A172 (cell line): ENCODE data around the gene KLHL21. TPM values are rescaled to one million over a fixed set of nuclear protein-coding genes. Genes with fewer than 3 reads are reported as not detected.
A peak's percentile ranks its signal among the peaks of the same experiment; 100 is the strongest.

Experiments
- DNase-seq: peaks from one replicate; pipeline ENCODE4 v3.0.0-alpha.2; 2015; ENCODE audit warnings: low spot score
- total RNA-seq: library from RNA; depleted of rRNA; stranded (reverse); fragments of >200 nt; shearing (Covaris generic); gene quantifications from 2 replicates; pipeline ENCODE4 v1.2.3, GENCODE V29; 2014; rRNA removed

The KLHL21 gene
- total RNA-seq, 1 experiment from 2014 or later, result 18.2 TPM

- DNase-seq, result peak; percentile 66
Observed at GRCh38 chr1:6554031-6554906, 48.4 kb downstream of the KLHL21 start, which contains the start of gene NOL9. NOL9 (minus strand) TSS chr1:6554513; CDS start chr1:6554502, 11 bp downstream.

- DNase-seq, result no peak
Observed at GRCh38 chr1:6547301-6547700, 55.4 kb downstream of the KLHL21 start.

DNA sequence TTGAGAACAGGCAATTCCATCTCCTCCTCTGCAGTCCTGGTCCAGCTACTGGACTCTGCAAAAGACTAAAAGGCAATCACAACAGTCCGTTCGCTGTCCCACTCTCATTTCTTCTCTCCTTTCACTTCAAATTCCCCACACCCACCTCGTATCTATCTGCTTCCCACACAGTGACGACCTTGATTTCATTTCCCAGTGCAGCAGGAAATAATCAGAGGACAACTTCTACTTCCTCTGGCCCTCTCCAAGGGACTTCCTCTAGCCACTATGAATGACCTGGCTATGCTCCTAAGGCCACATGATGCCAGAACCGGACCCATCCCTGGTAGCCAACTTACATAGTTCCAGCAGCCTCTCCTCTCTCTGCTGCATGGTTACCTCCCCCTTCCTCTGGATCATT lies 56.3 kb downstream of the KLHL21 start:
- DNase-seq, result no peak

GRCh38 chr1:6545276-6546112 lies 57.2 kb downstream of the KLHL21 start:
- peak; percentile 28 for DNase-seq

- peak; percentile 32 for DNase-seq
Observed at GRCh38 chr1:6544831-6545230, 57.8 kb downstream of the KLHL21 start.

Other genes starting within 250 kb of the KLHL21 start
- 44.2 and 55.3 TPM in 2 replicates for gene ACOT7, start 209.1 kb downstream of the KLHL21 start, total RNA-seq
- 2.0 and 3.9 TPM in 2 replicates for gene HES2, start 182.9 kb downstream of the KLHL21 start, total RNA-seq
- 4.0 TPM in 1 of 2 replicates, not detected in the other for gene ESPN, start 178.1 kb downstream of the KLHL21 start, total RNA-seq
- gene TNFRSF25, start 136.7 kb downstream of the KLHL21 start, total RNA-seq, result 5.1 and 6.2 TPM in 2 replicates
- gene PLEKHG5, start 111.2 kb downstream of the KLHL21 start, total RNA-seq, result 8.6 and 10.1 TPM in 2 replicates
- gene NOL9, start 48.4 kb downstream of the KLHL21 start, total RNA-seq, result 17.4 and 17.9 TPM in 2 replicates
- gene TAS1R1, start 47.6 kb downstream of the KLHL21 start, total RNA-seq, result not detected in 2 replicates
- 7.6 and 12.6 TPM in 2 replicates for gene ZBTB48, start 22.9 kb downstream of the KLHL21 start, total RNA-seq
- 6.2 and 8.4 TPM in 2 replicates for gene PHF13, start 10.9 kb upstream of the KLHL21 start, total RNA-seq
- gene THAP3, start 22.0 kb upstream of the KLHL21 start, total RNA-seq, result 18.1 and 21.3 TPM in 2 replicates
- gene DNAJC11, start 98.9 kb upstream of the KLHL21 start, total RNA-seq, result 29.8 and 44.0 TPM in 2 replicates
- 66.1 and 97.5 TPM in 2 replicates for gene CAMTA1, start 182.6 kb upstream of the KLHL21 start, total RNA-seq